ENCODE results near the gene EXD3.
"Not testable (repeated sequence)": the region's sequence is repeated elsewhere in the genome, so short reads cannot be mapped to it uniquely, and the experiment has no call there.

DNA sequence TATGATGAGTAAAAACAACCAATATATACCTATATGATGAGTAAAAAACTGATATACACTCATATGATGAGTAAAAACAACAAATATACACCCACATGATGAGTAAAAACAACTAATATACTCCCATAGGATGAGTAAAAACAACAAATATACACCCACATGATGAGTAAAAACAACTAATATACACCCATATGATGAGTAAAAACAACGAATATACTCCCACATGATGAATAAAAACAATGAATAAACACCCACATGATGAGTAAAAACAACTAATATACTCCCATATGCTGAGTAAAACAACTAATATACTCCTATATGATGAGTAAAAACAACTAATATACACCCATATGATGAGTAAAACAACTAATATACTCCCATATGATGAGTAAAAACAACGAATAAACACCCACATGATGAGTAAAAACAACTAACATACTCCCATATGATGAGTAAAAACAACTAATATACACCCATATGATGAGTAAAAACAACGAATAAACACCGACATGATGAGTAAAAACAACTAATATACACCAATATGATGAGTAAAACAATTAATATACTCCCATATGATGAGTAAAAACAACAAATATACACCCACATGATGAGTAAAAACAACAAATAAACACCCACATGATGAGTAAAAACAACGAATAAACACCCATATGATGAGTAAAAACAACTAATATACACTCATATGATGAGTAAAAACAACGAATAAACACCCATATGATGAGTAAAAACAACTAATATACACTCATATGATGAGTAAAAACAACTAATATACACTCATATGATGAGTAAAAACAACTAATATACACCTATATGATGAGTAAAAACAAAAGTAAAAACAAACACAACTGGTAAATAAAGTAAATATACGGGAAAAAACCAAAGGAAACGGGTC lies 95.1 kb downstream of the EXD3 start:
- not testable (repeated sequence) for TF ChIP-seq JUNB (IDR thresholded peaks at IDR 0.05); EHMT2 (IDR thresholded peaks at IDR 0.05; ENCODE audit: low read depth); POLR2A (IDR thresholded peaks at IDR 0.05; ENCODE audit: low read length); RAD21 (conservative IDR thresholded peaks at IDR 0.05 in 1 of 2, IDR thresholded peaks at IDR 0.05 in 1 of 2); KDM5A (IDR thresholded peaks at IDR 0.05); MYC (IDR thresholded peaks at IDR 0.05; ENCODE audit: borderline replicate concordance, low read length)
- TF ChIP-seq, protein P1, sequence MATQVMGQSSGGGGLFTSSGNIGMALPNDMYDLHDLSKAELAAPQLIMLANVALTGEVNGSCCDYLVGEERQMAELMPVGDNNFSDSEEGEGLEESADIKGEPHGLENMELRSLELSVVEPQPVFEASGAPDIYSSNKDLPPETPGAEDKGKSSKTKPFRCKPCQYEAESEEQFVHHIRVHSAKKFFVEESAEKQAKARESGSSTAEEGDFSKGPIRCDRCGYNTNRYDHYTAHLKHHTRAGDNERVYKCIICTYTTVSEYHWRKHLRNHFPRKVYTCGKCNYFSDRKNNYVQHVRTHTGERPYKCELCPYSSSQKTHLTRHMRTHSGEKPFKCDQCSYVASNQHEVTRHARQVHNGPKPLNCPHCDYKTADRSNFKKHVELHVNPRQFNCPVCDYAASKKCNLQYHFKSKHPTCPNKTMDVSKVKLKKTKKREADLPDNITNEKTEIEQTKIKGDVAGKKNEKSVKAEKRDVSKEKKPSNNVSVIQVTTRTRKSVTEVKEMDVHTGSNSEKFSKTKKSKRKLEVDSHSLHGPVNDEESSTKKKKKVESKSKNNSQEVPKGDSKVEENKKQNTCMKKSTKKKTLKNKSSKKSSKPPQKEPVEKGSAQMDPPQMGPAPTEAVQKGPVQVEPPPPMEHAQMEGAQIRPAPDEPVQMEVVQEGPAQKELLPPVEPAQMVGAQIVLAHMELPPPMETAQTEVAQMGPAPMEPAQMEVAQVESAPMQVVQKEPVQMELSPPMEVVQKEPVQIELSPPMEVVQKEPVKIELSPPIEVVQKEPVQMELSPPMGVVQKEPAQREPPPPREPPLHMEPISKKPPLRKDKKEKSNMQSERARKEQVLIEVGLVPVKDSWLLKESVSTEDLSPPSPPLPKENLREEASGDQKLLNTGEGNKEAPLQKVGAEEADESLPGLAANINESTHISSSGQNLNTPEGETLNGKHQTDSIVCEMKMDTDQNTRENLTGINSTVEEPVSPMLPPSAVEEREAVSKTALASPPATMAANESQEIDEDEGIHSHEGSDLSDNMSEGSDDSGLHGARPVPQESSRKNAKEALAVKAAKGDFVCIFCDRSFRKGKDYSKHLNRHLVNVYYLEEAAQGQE (IDR thresholded peaks at IDR 0.05) = not testable (repeated sequence)
- TF ChIP-seq, protein P2, sequence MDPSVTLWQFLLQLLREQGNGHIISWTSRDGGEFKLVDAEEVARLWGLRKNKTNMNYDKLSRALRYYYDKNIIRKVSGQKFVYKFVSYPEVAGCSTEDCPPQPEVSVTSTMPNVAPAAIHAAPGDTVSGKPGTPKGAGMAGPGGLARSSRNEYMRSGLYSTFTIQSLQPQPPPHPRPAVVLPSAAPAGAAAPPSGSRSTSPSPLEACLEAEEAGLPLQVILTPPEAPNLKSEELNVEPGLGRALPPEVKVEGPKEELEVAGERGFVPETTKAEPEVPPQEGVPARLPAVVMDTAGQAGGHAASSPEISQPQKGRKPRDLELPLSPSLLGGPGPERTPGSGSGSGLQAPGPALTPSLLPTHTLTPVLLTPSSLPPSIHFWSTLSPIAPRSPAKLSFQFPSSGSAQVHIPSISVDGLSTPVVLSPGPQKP (IDR thresholded peaks at IDR 0.05; ENCODE audit: low read depth, low read length) = not testable (repeated sequence)
